ENCODE measurements around the gene PCSK1N.

The PCSK1N gene

GRCh38 chrX:48839686-48840085, 4.3 kb upstream of the PCSK1N start:
- Histone ChIP-seq H3K4me1 (ENCODE audit: control insufficient read depth in 1 of 2, insufficient read depth in 2 of 2, low read length in 2 of 2) (peaks cover 0 to 3% of the 10 kb centered on the region in 2 donors), H3K9me3 (ENCODE audit: control insufficient read depth in 1 of 2, low read length in 2 of 2) (no peaks in the 10 kb centered on the region), H3K27ac (ENCODE audit: low read depth, low read length) (no peak overlapping the region)

GRCh38 chrX:48834383-48834709, 1.1 kb downstream of the PCSK1N start:
- Histone ChIP-seq H3K4me1 (ENCODE audit: control insufficient read depth in 1 of 2, insufficient read depth in 2 of 2, low read length in 2 of 2) (peaks cover 0 to 3% of the 10 kb centered on the region in 2 donors), H3K27ac (ENCODE audit: low read depth, low read length) (no peak overlapping the region), H3K36me3 (ENCODE audit: control insufficient read depth in 1 of 2, insufficient read depth in 2 of 2, low read length in 2 of 2) (no peaks in the 10 kb centered on the region), H3K27me3 (ENCODE audit: control insufficient read depth in 1 of 2, insufficient read depth in 2 of 2, low read length in 2 of 2) (peaks cover 7 to 14% of the 10 kb centered on the region in 2 donors), H3K9ac (ENCODE audit: low read depth in 1 of 2, low read length in 2 of 2) (no peak overlapping the region), H3K4me3 (ENCODE audit: low read depth in 1 of 2, low read length in 2 of 2) (no peak overlapping the region), H3K9me3 (ENCODE audit: control insufficient read depth in 1 of 2, low read length in 2 of 2) (no peaks in the 10 kb centered on the region)

More at GRCh38 chrX:48839686-48840085, 4.3 kb upstream of the PCSK1N start:
- no peak overlapping the region for H3K4me3 ChIP-seq (ENCODE audit: low read depth in 1 of 2, low read length in 2 of 2)
- no peaks in the 10 kb centered on the region for H3K36me3 ChIP-seq (ENCODE audit: control insufficient read depth in 1 of 2, insufficient read depth in 2 of 2, low read length in 2 of 2)
- H3K27me3 ChIP-seq (ENCODE audit: control insufficient read depth in 1 of 2, insufficient read depth in 2 of 2, low read length in 2 of 2), result peaks cover 2% of the 10 kb centered on the region in 2 donors
- no peak overlapping the region for H3K9ac ChIP-seq (ENCODE audit: low read depth in 1 of 2, low read length in 2 of 2)

- H3K36me3 ChIP-seq (ENCODE audit: control insufficient read depth in 1 of 2, insufficient read depth in 2 of 2, low read length in 2 of 2), result no peaks in the 10 kb centered on the region
- H3K9me3 ChIP-seq (ENCODE audit: control insufficient read depth in 1 of 2, low read length in 2 of 2), result no peaks in the 10 kb centered on the region
- no peak overlapping the region for H3K27ac ChIP-seq (ENCODE audit: low read depth, low read length)
- H3K9ac ChIP-seq (ENCODE audit: low read depth in 1 of 2, low read length in 2 of 2), result no peak overlapping the region
- H3K4me1 ChIP-seq (ENCODE audit: control insufficient read depth in 1 of 2, insufficient read depth in 2 of 2, low read length in 2 of 2), result peaks cover 0 to 3% of the 10 kb centered on the region in 2 donors
- no peak overlapping the region for H3K4me3 ChIP-seq (ENCODE audit: low read depth in 1 of 2, low read length in 2 of 2)
- H3K27me3 ChIP-seq (ENCODE audit: control insufficient read depth in 1 of 2, insufficient read depth in 2 of 2, low read length in 2 of 2), result peaks cover 7 to 14% of the 10 kb centered on the region in 2 donors
These were observed 1.8 kb downstream of the PCSK1N start for GRCh38 chrX:48833542-48834138.

GRCh38 chrX:48831909-48832291, 3.5 kb downstream of the PCSK1N start:
- Histone ChIP-seq H3K4me1 (ENCODE audit: control insufficient read depth in 1 of 2, insufficient read depth in 2 of 2, low read length in 2 of 2) (peaks cover 0 to 3% of the 10 kb centered on the region in 2 donors), H3K9ac (ENCODE audit: low read depth in 1 of 2, low read length in 2 of 2) (no peak overlapping the region), H3K4me3 (ENCODE audit: low read depth in 1 of 2, low read length in 2 of 2) (no peak overlapping the region), H3K27me3 (ENCODE audit: control insufficient read depth in 1 of 2, insufficient read depth in 2 of 2, low read length in 2 of 2) (peaks cover 7 to 14% of the 10 kb centered on the region in 2 donors), H3K27ac (ENCODE audit: low read depth, low read length) (no peak overlapping the region), H3K36me3 (ENCODE audit: control insufficient read depth in 1 of 2, insufficient read depth in 2 of 2, low read length in 2 of 2) (no peaks in the 10 kb centered on the region), H3K9me3 (ENCODE audit: control insufficient read depth in 1 of 2, low read length in 2 of 2) (no peaks in the 10 kb centered on the region)

GRCh38 chrX:48831136-48831908, 4.1 kb downstream of the PCSK1N start:
- no peak overlapping the region for H3K9ac ChIP-seq (ENCODE audit: low read depth in 1 of 2, low read length in 2 of 2)
- peaks cover 7 to 14% of the 10 kb centered on the region in 2 donors for H3K27me3 ChIP-seq (ENCODE audit: control insufficient read depth in 1 of 2, insufficient read depth in 2 of 2, low read length in 2 of 2)
- no peaks in the 10 kb centered on the region for H3K36me3 ChIP-seq (ENCODE audit: control insufficient read depth in 1 of 2, insufficient read depth in 2 of 2, low read length in 2 of 2)
- H3K4me1 ChIP-seq (ENCODE audit: control insufficient read depth in 1 of 2, insufficient read depth in 2 of 2, low read length in 2 of 2), result peaks cover 0 to 3% of the 10 kb centered on the region in 2 donors
- no peaks in the 10 kb centered on the region for H3K9me3 ChIP-seq (ENCODE audit: control insufficient read depth in 1 of 2, low read length in 2 of 2)
- H3K27ac ChIP-seq (ENCODE audit: low read depth, low read length), result no peak overlapping the region
- H3K4me3 ChIP-seq (ENCODE audit: low read depth in 1 of 2, low read length in 2 of 2), result no peak overlapping the region

- H3K4me1 ChIP-seq (ENCODE audit: control insufficient read depth in 1 of 2, insufficient read depth in 2 of 2, low read length in 2 of 2), result no peaks in the 10 kb centered on the region
- H3K27ac ChIP-seq (ENCODE audit: low read depth, low read length), result no peak overlapping the region
- peaks cover 0 to 3% of the 10 kb centered on the region in 2 donors for H3K36me3 ChIP-seq (ENCODE audit: control insufficient read depth in 1 of 2, insufficient read depth in 2 of 2, low read length in 2 of 2)
- H3K9me3 ChIP-seq (ENCODE audit: control insufficient read depth in 1 of 2, low read length in 2 of 2), result no peaks in the 10 kb centered on the region
- peaks cover 0 to 6% of the 10 kb centered on the region in 2 donors for H3K27me3 ChIP-seq (ENCODE audit: control insufficient read depth in 1 of 2, insufficient read depth in 2 of 2, low read length in 2 of 2)
- no peak overlapping the region for H3K9ac ChIP-seq (ENCODE audit: low read depth in 1 of 2, low read length in 2 of 2)
- no peak overlapping the region for H3K4me3 ChIP-seq (ENCODE audit: low read depth in 1 of 2, low read length in 2 of 2)
These were observed 6.2 kb downstream of the PCSK1N start for GRCh38 chrX:48829016-48829735.

GRCh38 chrX:48827654-48827968, 7.8 kb downstream of the PCSK1N start:
- H3K27me3 ChIP-seq (ENCODE audit: control insufficient read depth in 1 of 2, insufficient read depth in 2 of 2, low read length in 2 of 2), result peaks cover 0 to 6% of the 10 kb centered on the region in 2 donors
- H3K4me3 ChIP-seq (ENCODE audit: low read depth in 1 of 2, low read length in 2 of 2), result no peak overlapping the region
- no peak overlapping the region for H3K9ac ChIP-seq (ENCODE audit: low read depth in 1 of 2, low read length in 2 of 2)
- H3K4me1 ChIP-seq (ENCODE audit: control insufficient read depth in 1 of 2, insufficient read depth in 2 of 2, low read length in 2 of 2), result no peaks in the 10 kb centered on the region
- H3K9me3 ChIP-seq (ENCODE audit: control insufficient read depth in 1 of 2, low read length in 2 of 2), result no peaks in the 10 kb centered on the region
- no peak overlapping the region for H3K27ac ChIP-seq (ENCODE audit: low read depth, low read length)
- peaks cover 7 to 17% of the 10 kb centered on the region in 2 donors for H3K36me3 ChIP-seq (ENCODE audit: control insufficient read depth in 1 of 2, insufficient read depth in 2 of 2, low read length in 2 of 2)

- H3K4me1 ChIP-seq (ENCODE audit: control insufficient read depth in 1 of 2, insufficient read depth in 2 of 2, low read length in 2 of 2), result no peaks in the 10 kb centered on the region
- no peak overlapping the region for H3K27ac ChIP-seq (ENCODE audit: low read depth, low read length)
- H3K9me3 ChIP-seq (ENCODE audit: control insufficient read depth in 1 of 2, low read length in 2 of 2), result no peaks in the 10 kb centered on the region
- H3K27me3 ChIP-seq (ENCODE audit: control insufficient read depth in 1 of 2, insufficient read depth in 2 of 2, low read length in 2 of 2), result peaks cover 0 to 6% of the 10 kb centered on the region in 2 donors
- H3K36me3 ChIP-seq (ENCODE audit: control insufficient read depth in 1 of 2, insufficient read depth in 2 of 2, low read length in 2 of 2), result peaks cover 7 to 22% of the 10 kb centered on the region in 2 donors
- no peak overlapping the region for H3K9ac ChIP-seq (ENCODE audit: low read depth in 1 of 2, low read length in 2 of 2)
- no peak overlapping the region for H3K4me3 ChIP-seq (ENCODE audit: low read depth in 1 of 2, low read length in 2 of 2)
These were observed 8.3 kb downstream of the PCSK1N start for GRCh38 chrX:48826876-48827653.

- no peaks in the 10 kb centered on the region for H3K9me3 ChIP-seq (ENCODE audit: control insufficient read depth in 1 of 2, low read length in 2 of 2)
- H3K9ac ChIP-seq (ENCODE audit: low read depth in 1 of 2, low read length in 2 of 2), result no peak within 1 kb of the TSS
- no peak within 1 kb of the TSS for H3K27ac ChIP-seq (ENCODE audit: low read depth, low read length)
- H3K36me3 ChIP-seq (ENCODE audit: control insufficient read depth in 1 of 2, insufficient read depth in 2 of 2, low read length in 2 of 2), result peaks cover 7 to 23% of the 10 kb centered on the region in 2 donors
- no peaks in the 10 kb centered on the region for H3K4me1 ChIP-seq (ENCODE audit: control insufficient read depth in 1 of 2, insufficient read depth in 2 of 2, low read length in 2 of 2)
- no peak within 1 kb of the TSS for H3K4me3 ChIP-seq (ENCODE audit: low read depth in 1 of 2, low read length in 2 of 2)
- H3K27me3 ChIP-seq (ENCODE audit: control insufficient read depth in 1 of 2, insufficient read depth in 2 of 2, low read length in 2 of 2), result peaks cover 0 to 3% of the 10 kb centered on the region in 2 donors
These were observed 9.1 kb downstream of the PCSK1N start, which contains the start of gene ERAS for GRCh38 chrX:48826135-48826875. ERAS (plus strand) TSS chrX:48826513; CDS start chrX:48829124, 2,611 bp downstream.

All from duodenal mucosa (tissue), 2 donors.